D721Med (cell line): ENCODE results near the gene PABPC3.

Experiments used
- DNase-seq: peaks from one replicate; pipeline ENCODE4 v3.0.0; 2011; ENCODE audit warnings: low spot score; ENCODE audit not compliant: insufficient read length
- FAIRE-seq: peaks from 2 replicates; lab custom pipeline; 2011; peaks lifted over from hg19 to GRCh38; lab: Jason Lieb, UNC
- CTCF ChIP-seq: IDR thresholded peaks from 2 replicates; pipeline ENCODE4 v1.5.1; 2012; ENCODE audit warnings: mild to moderate bottlenecking, control low read depth; ENCODE audit not compliant: insufficient read depth; ENCODE audit errors: missing control alignments

The PABPC3 gene

GRCh38 chr13:25064396-25064795 lies 31.5 kb upstream of the PABPC3 start:
- FAIRE-seq (no peak), DNase-seq (no peak)
- no peak for TF ChIP-seq CTCF

GRCh38 chr13:25065974-25066770 lies 29.8 kb upstream of the PABPC3 start:
- DNase-seq (no peak), FAIRE-seq (no peak)
- TF ChIP-seq CTCF = no peak

- TF ChIP-seq CTCF = no peak
- no peak for FAIRE-seq
- DNase-seq = no peak
Measured at GRCh38 chr13:25067064-25067463, 28.9 kb upstream of the PABPC3 start.

GRCh38 chr13:25068810-25069209 lies 27.1 kb upstream of the PABPC3 start:
- no peak for FAIRE-seq
- DNase-seq = no peak
- no peak for TF ChIP-seq CTCF

- TF ChIP-seq CTCF = no peak
- DNase-seq = no peak
- FAIRE-seq = no peak
Measured at GRCh38 chr13:25069236-25069635, 26.7 kb upstream of the PABPC3 start.

GRCh38 chr13:25069911-25070310 lies 26.0 kb upstream of the PABPC3 start:
- FAIRE-seq (no peak), DNase-seq (no peak)
- no peak for TF ChIP-seq CTCF

- TF ChIP-seq CTCF = no peak
- DNase-seq (no peak), FAIRE-seq (no peak)
Measured at GRCh38 chr13:25080773-25081172, 15.2 kb upstream of the PABPC3 start.
